ENCODE results near the gene DNAJC30. TPM values are rescaled to one million over a fixed set of nuclear protein-coding genes. Genes with fewer than 3 reads are reported as not detected.

Gene DNAJC30
- total RNA-seq, 2 experiments from 2014 or later = 6.1 to 6.3 TPM

GRCh38 chr7:73707045-73707631 lies 23.9 kb upstream of the DNAJC30 start:
- H3K4me1 Mint-ChIP-seq (ENCODE audit: low read depth) = peaks cover 10% of the 10 kb centered on the region
- ChIA-PET CTCF (interaction anchor here (1.1 kb wide), 1 partner anchor 19 kb away, joined by 4 read pairs; no protein-coding TSS in a partner anchor), POLR2A (interaction anchor here (1.6 kb wide), 1 partner anchor 8 kb away, joined by 8 read pairs; no protein-coding TSS in a partner anchor)
- DNase-seq = peak; percentile 31
- H3K9me3 Mint-ChIP-seq = no peaks in the 10 kb centered on the region
- intact Hi-C loops (cut with micrococcal nuclease) = loop anchor here (2.0 kb wide), 1 partner anchor 24 kb away; the partner anchor contains the start of genes BUD23 and DNAJC30
- H3K4me3 Mint-ChIP-seq = no peak overlapping the region
- H3K36me3 Mint-ChIP-seq = peaks cover 4% of the 10 kb centered on the region
- no peak overlapping the region for H3K27ac Mint-ChIP-seq
- H3K27me3 Mint-ChIP-seq = no peaks in the 10 kb centered on the region

- ChIA-PET POLR2A (interaction anchor here (1.6 kb wide), 1 partner anchor 9 kb away, joined by 8 read pairs; no protein-coding TSS in a partner anchor), CTCF (interaction anchor here (0.6 to 1.5 kb wide), 4 partner anchors 19 to 100 kb away, joined by 3 to 7 read pairs (median 5); no protein-coding TSS in a partner anchor)
- H3K36me3 Mint-ChIP-seq = peaks cover 11% of the 10 kb centered on the region
- H3K27ac Mint-ChIP-seq = no peak overlapping the region
- peaks cover 10% of the 10 kb centered on the region for H3K4me1 Mint-ChIP-seq (ENCODE audit: low read depth)
- DNase-seq = peak; percentile 66
- no peak overlapping the region for H3K4me3 Mint-ChIP-seq
- intact Hi-C loops (cut with micrococcal nuclease) = loop anchor here (1.0 to 2.0 kb wide), 2 partner anchors 9 to 24 kb away; partner anchors contain the start of genes BUD23 and DNAJC30
- no peaks in the 10 kb centered on the region for H3K9me3 Mint-ChIP-seq
- no peaks in the 10 kb centered on the region for H3K27me3 Mint-ChIP-seq
Measured at GRCh38 chr7:73706126-73707044, 23.1 kb upstream of the DNAJC30 start.

GRCh38 chr7:73705551-73705920 lies 22.3 kb upstream of the DNAJC30 start:
- Mint-ChIP-seq H3K36me3 (peaks cover 12% of the 10 kb centered on the region), H3K4me3 (no peak overlapping the region), H3K9me3 (no peaks in the 10 kb centered on the region), H3K27ac (no peak overlapping the region), H3K4me1 (ENCODE audit: low read depth) (peaks cover 10% of the 10 kb centered on the region), H3K27me3 (no peaks in the 10 kb centered on the region)
- intact Hi-C loops (cut with micrococcal nuclease) = no loop called here
- ChIA-PET CTCF (interaction anchor here (0.6 to 1.5 kb wide), 3 partner anchors 20 to 99 kb away, joined by 3 to 7 read pairs (median 6); no protein-coding TSS in a partner anchor), POLR2A (interaction anchor here (1.6 to 3.6 kb wide), 2 partner anchors 10 to 11 kb away, joined by 8 to 18 read pairs; no protein-coding TSS in a partner anchor)
- DNase-seq = no peak

GRCh38 chr7:73704640-73705550 lies 21.6 kb upstream of the DNAJC30 start:
- no peak for DNase-seq
- H3K4me3 Mint-ChIP-seq = no peak overlapping the region
- H3K9me3 Mint-ChIP-seq = no peaks in the 10 kb centered on the region
- ChIA-PET CTCF (interaction anchor here (1.4 to 1.5 kb wide), 2 partner anchors 20 to 98 kb away, joined by 6 to 7 read pairs; no protein-coding TSS in a partner anchor), POLR2A (interaction anchor here (3.6 kb wide), 1 partner anchor 12 kb away, joined by 18 read pairs; no protein-coding TSS in a partner anchor)
- H3K36me3 Mint-ChIP-seq = peaks cover 12% of the 10 kb centered on the region
- H3K4me1 Mint-ChIP-seq (ENCODE audit: low read depth) = peaks cover 10% of the 10 kb centered on the region
- intact Hi-C loops (cut with micrococcal nuclease) = no loop called here
- H3K27me3 Mint-ChIP-seq = no peaks in the 10 kb centered on the region
- H3K27ac Mint-ChIP-seq = no peak overlapping the region

- CTCF ChIA-PET = interaction anchor here (2.1 kb wide), 1 partner anchor 12 kb away, joined by 8 read pairs; no protein-coding TSS in a partner anchor
- no peak overlapping the region for H3K27ac Mint-ChIP-seq
- POLR2A ChIA-PET = interaction anchor here (3.6 kb wide), 1 partner anchor 13 kb away, joined by 18 read pairs; no protein-coding TSS in a partner anchor
- peak; percentile 54 for DNase-seq
- intact Hi-C loops (cut with micrococcal nuclease) = loop anchor here (2.0 kb wide), 1 partner anchor 15 kb away; the partner anchor contains the start of gene STX1A
- no peaks in the 10 kb centered on the region for H3K9me3 Mint-ChIP-seq
- H3K4me1 Mint-ChIP-seq (ENCODE audit: low read depth) = peaks cover 10% of the 10 kb centered on the region
- no peak overlapping the region for H3K4me3 Mint-ChIP-seq
- H3K36me3 Mint-ChIP-seq = peaks cover 13% of the 10 kb centered on the region
- no peaks in the 10 kb centered on the region for H3K27me3 Mint-ChIP-seq
Measured at GRCh38 chr7:73703757-73704639, 20.7 kb upstream of the DNAJC30 start.

GRCh38 chr7:73703225-73703624 lies 20.0 kb upstream of the DNAJC30 start:
- H3K4me1 Mint-ChIP-seq (ENCODE audit: low read depth) = peaks cover 10% of the 10 kb centered on the region

GRCh38 chr7:73702665-73703064 lies 19.4 kb upstream of the DNAJC30 start:
- Mint-ChIP-seq H3K27me3 (no peaks in the 10 kb centered on the region), H3K27ac (no peak overlapping the region), H3K9me3 (no peaks in the 10 kb centered on the region), H3K4me1 (ENCODE audit: low read depth) (peaks cover 10% of the 10 kb centered on the region), H3K4me3 (no peak overlapping the region), H3K36me3 (peaks cover 19% of the 10 kb centered on the region)
- POLR2A ChIA-PET = interaction anchor here (3.6 kb wide), 1 partner anchor 14 kb away, joined by 18 read pairs; no protein-coding TSS in a partner anchor
- CTCF ChIA-PET = interaction anchor here (0.7 to 2.1 kb wide), 10 partner anchors 11 to 163 kb away, joined by 3 to 8 read pairs (median 3); no protein-coding TSS in a partner anchor
- intact Hi-C loops (cut with micrococcal nuclease) = loop anchor here (2.0 kb wide), 1 partner anchor 16 kb away; the partner anchor contains the start of gene STX1A
- DNase-seq = no peak

More at GRCh38 chr7:73703225-73703624, 20.0 kb upstream of the DNAJC30 start:
- Mint-ChIP-seq H3K9me3 (no peaks in the 10 kb centered on the region), H3K27me3 (no peaks in the 10 kb centered on the region), H3K4me3 (no peak overlapping the region), H3K27ac (no peak overlapping the region), H3K36me3 (peaks cover 19% of the 10 kb centered on the region)
- intact Hi-C loops (cut with micrococcal nuclease) = loop anchor here (2.0 kb wide), 1 partner anchor 16 kb away; the partner anchor contains the start of gene STX1A
- no peak for DNase-seq
- CTCF ChIA-PET = interaction anchor here (1.4 to 2.1 kb wide), 2 partner anchors 10 to 12 kb away, joined by 3 to 8 read pairs; no protein-coding TSS in a partner anchor
- POLR2A ChIA-PET = interaction anchor here (3.6 kb wide), 1 partner anchor 13 kb away, joined by 18 read pairs; no protein-coding TSS in a partner anchor

GRCh38 chr7:73702226-73702625 lies 19.0 kb upstream of the DNAJC30 start:
- CTCF ChIA-PET = interaction anchor here (0.7 to 2.1 kb wide), 10 partner anchors 11 to 163 kb away, joined by 3 to 8 read pairs (median 3); no protein-coding TSS in a partner anchor
- peaks cover 22% of the 10 kb centered on the region for H3K36me3 Mint-ChIP-seq
- H3K27ac Mint-ChIP-seq = no peak overlapping the region
- no peak for DNase-seq
- no peaks in the 10 kb centered on the region for H3K9me3 Mint-ChIP-seq
- no peaks in the 10 kb centered on the region for H3K27me3 Mint-ChIP-seq
- no peak overlapping the region for H3K4me3 Mint-ChIP-seq
- intact Hi-C loops (cut with micrococcal nuclease) = loop anchor here (2.0 kb wide), 1 partner anchor 17 kb away; the partner anchor contains the start of gene STX1A
- POLR2A ChIA-PET = interaction anchor here (3.6 kb wide), 1 partner anchor 14 kb away, joined by 18 read pairs; no protein-coding TSS in a partner anchor
- peaks cover 10% of the 10 kb centered on the region for H3K4me1 Mint-ChIP-seq (ENCODE audit: low read depth)

- Mint-ChIP-seq H3K27me3 (no peaks in the 10 kb centered on the region), H3K4me1 (ENCODE audit: low read depth) (peaks cover 3% of the 10 kb centered on the region), H3K27ac (no peak overlapping the region), H3K36me3 (peaks cover 26% of the 10 kb centered on the region), H3K9me3 (no peaks in the 10 kb centered on the region), H3K4me3 (no peak overlapping the region)
- CTCF ChIA-PET = interaction anchor here (0.9 to 2.1 kb wide), 12 partner anchors 9 to 164 kb away, joined by 3 to 10 read pairs (median 4); no protein-coding TSS in a partner anchor
- DNase-seq = peak; percentile 44
- POLR2A ChIA-PET = interaction anchor here (0.9 kb wide), 1 partner anchor 10 kb away, joined by 3 read pairs; no protein-coding TSS in a partner anchor
- intact Hi-C loops (cut with micrococcal nuclease) = no loop called here
Measured at GRCh38 chr7:73701357-73701995, 18.2 kb upstream of the DNAJC30 start.
